ENCODE results near the gene RPA1.

- TF ChIP-seq POLR2AphosphoS5 (IDR thresholded peaks at IDR 0.05; ENCODE audit: insufficient read depth in 1 of 2, low read depth in 1 of 2) (no peak), POLR2A (IDR thresholded peaks at IDR 0.05) (no peak)
- TF ChIP-seq, protein P1, sequence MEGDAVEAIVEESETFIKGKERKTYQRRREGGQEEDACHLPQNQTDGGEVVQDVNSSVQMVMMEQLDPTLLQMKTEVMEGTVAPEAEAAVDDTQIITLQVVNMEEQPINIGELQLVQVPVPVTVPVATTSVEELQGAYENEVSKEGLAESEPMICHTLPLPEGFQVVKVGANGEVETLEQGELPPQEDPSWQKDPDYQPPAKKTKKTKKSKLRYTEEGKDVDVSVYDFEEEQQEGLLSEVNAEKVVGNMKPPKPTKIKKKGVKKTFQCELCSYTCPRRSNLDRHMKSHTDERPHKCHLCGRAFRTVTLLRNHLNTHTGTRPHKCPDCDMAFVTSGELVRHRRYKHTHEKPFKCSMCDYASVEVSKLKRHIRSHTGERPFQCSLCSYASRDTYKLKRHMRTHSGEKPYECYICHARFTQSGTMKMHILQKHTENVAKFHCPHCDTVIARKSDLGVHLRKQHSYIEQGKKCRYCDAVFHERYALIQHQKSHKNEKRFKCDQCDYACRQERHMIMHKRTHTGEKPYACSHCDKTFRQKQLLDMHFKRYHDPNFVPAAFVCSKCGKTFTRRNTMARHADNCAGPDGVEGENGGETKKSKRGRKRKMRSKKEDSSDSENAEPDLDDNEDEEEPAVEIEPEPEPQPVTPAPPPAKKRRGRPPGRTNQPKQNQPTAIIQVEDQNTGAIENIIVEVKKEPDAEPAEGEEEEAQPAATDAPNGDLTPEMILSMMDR (IDR thresholded peaks at IDR 0.05), result no peak
Observed at GRCh38 chr17:1803280-1803679, 26.5 kb upstream of the RPA1 start.
